Spleen (tissue), 11 donors: Measurements from ENCODE around the gene TMEM151A. TPM values are rescaled to one million over a fixed set of nuclear protein-coding genes. Genes with fewer than 3 reads are reported as not detected.
A peak's percentile ranks its signal among the peaks of the same experiment; 100 is the strongest.
"Not testable (repeated sequence)": the region's sequence is repeated elsewhere in the genome, so short reads cannot be mapped to it uniquely, and the experiment has no call there.

ENCODE experiments used
- DNase-seq: peaks from one replicate; pipeline ENCODE4 v3.0.0-alpha.2; 2020
- H3K27ac ChIP-seq, 8 donors: fragments of 200-600 bp; sonication (generic) in 7 of 8; 1 replicate in 4 of 8; 2 replicates in 4 of 8; pipeline versions ENCODE4 v1.5.0 to v1.8.0; 2016 to 2021; ENCODE audit warnings: inconsistent platforms in 4 of 8, mild to moderate bottlenecking in 4 of 8, moderate library complexity in 1 of 8
- H3K27me3 ChIP-seq, 7 donors: fragments of 200-600 bp; sonication (generic) in 6 of 7; replicated peaks in 1 of 7; 1 replicate in 4 of 7; 2 replicates in 3 of 7; pipeline versions ENCODE4 v1.5.0 to v1.8.0; 2016 to 2021; ENCODE audit warnings: inconsistent platforms in 3 of 7, mild to moderate bottlenecking in 1 of 7
- H3K36me3 ChIP-seq, 6 donors: fragments of 200-600 bp; sonication (generic) in 5 of 6; 1 replicate in 4 of 6; 2 replicates in 2 of 6; pipeline versions ENCODE4 v1.5.0 to v1.8.0; 2016 to 2021; ENCODE audit warnings: inconsistent platforms in 2 of 6
- H3K4me1 ChIP-seq, 6 donors: fragments of 200-600 bp; sonication (generic) in 5 of 6; 1 replicate in 3 of 6; 2 replicates in 3 of 6; pipeline versions ENCODE4 v1.5.0 to v1.8.0; 2016 to 2021; ENCODE audit warnings: inconsistent platforms in 3 of 6
- H3K4me3 ChIP-seq, 8 donors: fragments of 200-600 bp; sonication (generic) in 7 of 8; 1 replicate in 4 of 8; 2 replicates in 4 of 8; pipeline versions ENCODE4 v1.5.0 to v1.8.0; 2016 to 2021; ENCODE audit warnings: inconsistent platforms in 4 of 8, mild to moderate bottlenecking in 4 of 8, moderate library complexity in 2 of 8
- H3K9me3 ChIP-seq, 8 donors: fragments of 200-600 bp; sonication (generic) in 7 of 8; 1 replicate in 4 of 8; 2 replicates in 4 of 8; pipeline versions ENCODE4 v1.5.0 to v1.8.0; 2016 to 2021; ENCODE audit warnings: inconsistent platforms in 4 of 8
- POLR2A ChIP-seq, 3 donors: fragments of 450-650 bp; IDR thresholded peaks; one replicate each; pipeline ENCODE4 v1.5.1; 2017; ENCODE audit warnings: antibody characterized with exemption in 3 of 3, mild to moderate bottlenecking in 1 of 3
- POLR2AphosphoS5 ChIP-seq, 3 donors: sonication (generic); formaldehyde crosslinking; IDR thresholded peaks; one replicate each; pipeline ENCODE4 v1.5.1; 2017; ENCODE audit warnings: antibody characterized with exemption in 3 of 3
- WGBS, 5 donors: extraction: QIAGEN DNeasy Blood & Tissue Kit in 3 of 5; methylation state at CpG; one replicate each; pipeline versions ENCODE4 v1.1.5 to v1.1.7; 2013 to 2018; 5-methylcytosine and 5-hydroxymethylcytosine counted together
- intact Hi-C: fragments of 100-400 bp; cut with DNase I; formaldehyde crosslinking; loops from one replicate; pipeline ENCODE4 v1.15.0; 2023; ENCODE audit warnings: low total_unique reads
- polyA plus RNA-seq, 3 donors: library from polyadenylated mRNA; stranded (reverse); fragments of 200-250 nt; gene quantifications; one replicate each; pipeline ENCODE4 v1.2.1, GENCODE V29; 2013
- total RNA-seq, 7 donors: library from RNA; depleted of rRNA in 3 of 7; stranded (reverse); fragments of >200 nt in 3 of 7; fragmentation: NEBNext Ultra II Directional in 4 of 7; extraction: Animal tissue kit (Norgen Biotek cat#: 25700) in 4 of 7; gene quantifications; one replicate each; pipeline versions ENCODE4 v1.1.0 to v1.2.1, GENCODE V29; 2016 to 2021
- TF ChIP-seq, protein P1 (sequence below), 11 experiments: fragments of 200-600 bp in 7 of 11; fragments of 450-650 bp in 4 of 11; sonication (generic) in 4 of 11; IDR thresholded peaks in 8 of 11; conservative IDR thresholded peaks in 3 of 11; 1 replicate in 7 of 11; 2 replicates in 4 of 11; pipeline versions ENCODE4 v1.4.0 to v1.8.0; 2016 to 2021; ENCODE audit warnings: antibody characterized with exemption in 11 of 11, inconsistent platforms in 4 of 11, mild to moderate bottlenecking in 1 of 11
- donor health status: healthy with polysubstance abuse.
- donor health status: DM: no; HTN: no; CAD: no; lungs with moderate emphysema.
- donor health status: DM: no; HTN: no; CAD: no.
- donor health status: Bipolar disorder and iron deficiency.
- donor health status: healthy.
- donor health status: DM: no; HTN: no; CAD: no.
- donor health status: DM: yes; HTN: yes; CAD: no.

The TMEM151A gene
- total and polyA plus RNA-seq, 10 donors, result 0.02 to 0.34 (median 0.02) TPM; not detected in 7

DNA sequence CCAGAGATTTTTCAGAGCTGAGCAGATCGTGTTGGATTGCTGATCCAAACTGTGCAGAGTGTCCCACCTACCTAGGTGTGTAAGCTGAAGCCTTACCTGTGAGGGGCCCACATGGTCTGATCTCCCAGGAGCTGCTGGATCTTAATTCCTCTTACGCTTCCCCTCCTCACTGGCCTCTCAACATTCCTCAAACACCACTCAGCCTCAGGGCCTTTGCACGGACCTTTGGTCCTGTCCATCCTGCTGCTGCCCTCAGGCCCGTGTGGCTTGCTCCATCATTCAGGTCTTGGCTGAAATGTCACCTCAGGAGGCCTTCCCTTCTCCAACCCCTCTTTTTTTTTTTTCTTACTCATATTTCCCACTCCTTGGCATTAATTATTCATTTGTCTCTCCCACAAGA lies 44.4 kb upstream of the TMEM151A start:
- DNase-seq, result no peak
- WGBS, 5 donors, result 89 to 96% (median 95%) methylated on average over 4 of the region's 4 CpGs
- Histone ChIP-seq H3K36me3 (peaks cover 0 to 77% (median 27%) of the 10 kb centered on the region in 6 donors), H3K27ac (no peak overlapping the region), H3K27me3 (no peaks in the 10 kb centered on the region), H3K9me3 (no peaks in the 10 kb centered on the region), H3K4me3 (no peak overlapping the region), H3K4me1 (peaks cover 0 to 11% (median 3%) of the 10 kb centered on the region in 6 donors)
- TF ChIP-seq, protein P1, sequence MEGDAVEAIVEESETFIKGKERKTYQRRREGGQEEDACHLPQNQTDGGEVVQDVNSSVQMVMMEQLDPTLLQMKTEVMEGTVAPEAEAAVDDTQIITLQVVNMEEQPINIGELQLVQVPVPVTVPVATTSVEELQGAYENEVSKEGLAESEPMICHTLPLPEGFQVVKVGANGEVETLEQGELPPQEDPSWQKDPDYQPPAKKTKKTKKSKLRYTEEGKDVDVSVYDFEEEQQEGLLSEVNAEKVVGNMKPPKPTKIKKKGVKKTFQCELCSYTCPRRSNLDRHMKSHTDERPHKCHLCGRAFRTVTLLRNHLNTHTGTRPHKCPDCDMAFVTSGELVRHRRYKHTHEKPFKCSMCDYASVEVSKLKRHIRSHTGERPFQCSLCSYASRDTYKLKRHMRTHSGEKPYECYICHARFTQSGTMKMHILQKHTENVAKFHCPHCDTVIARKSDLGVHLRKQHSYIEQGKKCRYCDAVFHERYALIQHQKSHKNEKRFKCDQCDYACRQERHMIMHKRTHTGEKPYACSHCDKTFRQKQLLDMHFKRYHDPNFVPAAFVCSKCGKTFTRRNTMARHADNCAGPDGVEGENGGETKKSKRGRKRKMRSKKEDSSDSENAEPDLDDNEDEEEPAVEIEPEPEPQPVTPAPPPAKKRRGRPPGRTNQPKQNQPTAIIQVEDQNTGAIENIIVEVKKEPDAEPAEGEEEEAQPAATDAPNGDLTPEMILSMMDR (IDR thresholded peaks at IDR 0.05 in 8 of 11, conservative IDR thresholded peaks at IDR 0.05 in 3 of 11), result no peak
- TF ChIP-seq POLR2A (IDR thresholded peaks at IDR 0.05), result no peak
- TF ChIP-seq POLR2AphosphoS5 (IDR thresholded peaks at IDR 0.05), result no peak
- intact Hi-C loops, result no loop called here

DNA sequence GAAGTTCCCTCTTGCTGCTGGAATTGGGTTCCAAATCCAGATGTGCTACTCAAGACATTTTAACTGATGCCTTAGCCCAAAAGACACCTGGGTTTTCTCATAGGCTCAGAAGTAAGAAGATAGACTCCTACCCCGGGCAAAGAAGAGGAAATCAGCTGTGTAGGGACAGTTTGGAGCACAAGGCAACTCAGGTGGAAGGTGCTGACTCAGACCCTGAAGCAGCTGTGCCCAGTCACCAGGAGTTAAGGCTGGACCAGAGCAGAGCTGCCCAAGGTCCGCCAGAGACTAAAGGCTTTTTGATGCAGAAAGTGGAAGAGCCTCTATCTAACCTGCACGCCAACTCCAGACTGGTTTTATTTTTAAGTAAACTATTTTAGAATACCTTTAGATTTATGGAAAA lies 43.9 kb upstream of the TMEM151A start:
- intact Hi-C loops, result no loop called here
- H3K27ac ChIP-seq, result no peak overlapping the region
- WGBS, 5 donors, result 81 to 92% (median 87%) methylated on average over 3 of the region's 3 CpGs
- DNase-seq, result no peak
- H3K4me3 ChIP-seq, result no peak overlapping the region
- no peaks in the 10 kb centered on the region for H3K9me3 ChIP-seq
- H3K36me3 ChIP-seq, result peaks cover 0 to 72% (median 22%) of the 10 kb centered on the region in 6 donors
- no peaks in the 10 kb centered on the region for H3K27me3 ChIP-seq
- H3K4me1 ChIP-seq, result peaks cover 0 to 6% (median under 1%) of the 10 kb centered on the region in 6 donors
- TF ChIP-seq POLR2A (IDR thresholded peaks at IDR 0.05) (no peak), POLR2AphosphoS5 (IDR thresholded peaks at IDR 0.05) (no peak)
- TF ChIP-seq, protein P1 (IDR thresholded peaks at IDR 0.05 in 8 of 11, conservative IDR thresholded peaks at IDR 0.05 in 3 of 11), result no peak

DNA sequence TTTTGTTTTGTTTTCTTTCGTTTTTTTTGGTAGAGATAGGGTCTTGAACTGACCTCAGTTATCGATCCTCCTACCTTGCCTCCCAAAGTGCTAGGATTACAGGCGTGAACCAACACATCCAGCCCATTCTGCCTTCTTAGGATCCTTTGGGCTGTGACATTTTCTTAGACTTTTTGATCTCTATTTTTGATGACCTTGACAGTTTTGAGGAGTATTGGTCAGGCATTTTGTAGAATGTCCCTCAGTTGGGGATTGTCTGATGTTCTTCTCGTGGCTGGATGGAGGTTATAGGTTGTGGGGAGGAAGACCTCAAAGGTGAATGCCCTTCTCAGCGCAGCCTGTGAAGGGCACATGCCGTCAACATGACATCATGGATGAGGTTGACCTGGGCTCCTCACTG lies 42.8 kb upstream of the TMEM151A start:
- TF ChIP-seq POLR2AphosphoS5 (IDR thresholded peaks at IDR 0.05) (no peak), POLR2A (IDR thresholded peaks at IDR 0.05) (no peak)
- TF ChIP-seq, protein P1 (IDR thresholded peaks at IDR 0.05 in 8 of 11, conservative IDR thresholded peaks at IDR 0.05 in 3 of 11), result no peak
- WGBS, 5 donors, result 88 to 99% (median 92%) methylated on average over 6 of the region's 6 CpGs
- Histone ChIP-seq H3K4me3 (no peak overlapping the region), H3K9me3 (no peaks in the 10 kb centered on the region), H3K27ac (no peak overlapping the region), H3K36me3 (peaks cover 0 to 61% (median 11%) of the 10 kb centered on the region in 6 donors), H3K27me3 (no peaks in the 10 kb centered on the region), H3K4me1 (no peaks in the 10 kb centered on the region)
- DNase-seq, result no peak
- intact Hi-C loops, result no loop called here

DNA sequence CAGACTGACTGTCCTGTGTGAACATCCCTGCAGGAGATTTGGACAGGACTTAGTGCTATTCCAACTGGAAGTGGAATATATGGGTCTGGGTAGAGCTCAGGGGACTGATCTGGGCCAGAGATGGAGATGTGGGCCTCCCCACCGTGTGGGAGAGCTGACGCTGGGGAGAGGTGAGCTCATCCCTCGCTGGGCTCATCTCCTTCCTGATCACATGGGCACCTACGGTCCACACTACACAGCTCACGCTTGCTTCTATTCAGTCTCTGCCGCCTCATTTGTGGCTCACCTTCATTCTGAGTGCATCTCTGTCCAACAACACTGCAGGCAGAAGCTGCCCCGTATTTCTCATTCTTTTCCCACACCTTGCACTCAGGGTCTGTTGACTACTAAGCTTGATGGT lies 39.9 kb upstream of the TMEM151A start:
- intact Hi-C loops, result no loop called here

DNA sequence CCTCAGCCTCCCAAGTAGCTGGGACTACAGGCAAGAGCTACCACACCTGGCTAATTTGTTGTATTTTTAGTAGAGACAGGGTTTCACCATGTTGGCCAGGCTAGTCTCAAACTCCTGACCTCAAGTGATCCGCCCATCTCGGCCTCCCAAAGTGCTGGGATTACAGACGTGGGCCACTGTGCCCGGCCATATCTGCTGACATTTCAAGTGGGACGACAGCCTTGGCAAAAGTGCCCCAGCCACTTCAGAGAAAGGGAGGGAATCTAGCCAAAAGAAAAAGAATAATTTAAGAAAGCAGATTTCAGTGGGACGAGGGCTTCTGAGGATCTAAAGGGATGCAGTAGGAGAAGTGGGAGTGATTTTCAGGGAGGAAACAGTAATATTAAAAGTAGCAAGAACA lies 38.6 kb upstream of the TMEM151A start:
- peaks cover 0 to 21% (median 13%) of the 10 kb centered on the region in 6 donors for H3K4me1 ChIP-seq

More for the DNA sequence above, 39.9 kb upstream of the TMEM151A start:
- Histone ChIP-seq H3K4me1 (peaks cover 0 to 10% (median 7%) of the 10 kb centered on the region in 6 donors), H3K9me3 (no peaks in the 10 kb centered on the region), H3K4me3 (no peak overlapping the region), H3K36me3 (peaks cover 0 to 40% (median 0%) of the 10 kb centered on the region in 6 donors), H3K27ac (no peak overlapping the region), H3K27me3 (peaks cover 0 to 8% (median 0%) of the 10 kb centered on the region in 7 donors)
- WGBS, 5 donors, result 72 to 87% (median 79%) methylated on average over 7 of the region's 7 CpGs
- no peak for DNase-seq
- TF ChIP-seq POLR2AphosphoS5 (IDR thresholded peaks at IDR 0.05), result peak in 1 of 3 donors; percentile 40
- TF ChIP-seq POLR2A (IDR thresholded peaks at IDR 0.05), result no peak

More for the DNA sequence above, 38.6 kb upstream of the TMEM151A start:
- H3K27me3 ChIP-seq, result peaks cover 0 to 15% (median 0%) of the 10 kb centered on the region in 7 donors
- 72 to 80% (median 76%) methylated on average over 6 of the region's 6 CpGs for WGBS, 5 donors
- H3K36me3 ChIP-seq, result peaks cover 0 to 28% (median 0%) of the 10 kb centered on the region in 6 donors
- H3K27ac ChIP-seq, H3K9me3 ChIP-seq, H3K4me3 ChIP-seq, DNase-seq, intact Hi-C loops: not testable (repeated sequence)
